ENCODE results near the gene ANKS1B. TPM values are rescaled to one million over a fixed set of nuclear protein-coding genes. Genes with fewer than 3 reads are reported as not detected.

The ANKS1B gene
- total RNA-seq, 1 experiment from 2014 or later = 9.7 TPM

DNA sequence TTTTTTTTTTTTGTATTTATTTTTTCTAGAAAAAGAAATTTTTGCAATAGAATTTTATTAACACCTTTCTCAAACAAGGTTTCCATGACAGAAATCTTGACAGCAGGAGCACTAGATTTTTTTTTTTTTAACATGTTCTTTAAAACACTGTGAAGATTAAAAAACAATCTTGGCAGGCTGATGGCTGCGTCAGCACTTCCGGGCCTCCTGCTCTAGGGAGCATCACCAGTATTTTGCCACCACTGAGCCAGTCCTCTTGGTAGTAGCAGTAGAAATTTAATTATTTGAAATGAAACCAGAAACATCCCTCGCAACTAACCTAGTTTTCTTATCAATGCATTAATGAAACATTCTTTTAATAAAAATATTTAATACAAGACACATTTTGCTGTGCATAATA is 1240.1 kb downstream of the ANKS1B start:
- Histone ChIP-seq H3K4me3 (ENCODE audit: low read depth in 2 of 2, low read length in 2 of 2) (no peak overlapping the region), H3K27ac (ENCODE audit: low read length) (no peak overlapping the region), H3K36me3 (ENCODE audit: control insufficient read depth, insufficient read depth, low read length) (no peaks in the 10 kb centered on the region), H3K4me1 (ENCODE audit: control insufficient read depth, insufficient read depth, low read length) (no peaks in the 10 kb centered on the region), H3K9me3 (ENCODE audit: control insufficient read depth, insufficient read depth, low read depth, low read length) (no peaks in the 10 kb centered on the region), H3K27me3 (ENCODE audit: control insufficient read depth, insufficient read depth, low read length) (no peaks in the 10 kb centered on the region)
- no TSS peak for BruUV-seq (replicated peaks)
- intact Hi-C loops (cut with micrococcal nuclease; ENCODE audit: unreplicated experiment) (no loop called here), in situ Hi-C loops (cut with HindIII; ENCODE audit: low pct_unique_long_range_greater_than_20kb, low sequenced_read_pairs) (no loop called here)
- DNase-seq (ENCODE audit: low read depth, low spot score) = no peak
- TF ChIP-seq TCF7L2 (IDR thresholded peaks at IDR 0.05; ENCODE audit: low read depth, low read length) (no peak), SIN3A (IDR thresholded peaks at IDR 0.05; ENCODE audit: borderline replicate concordance, insufficient read depth, low read depth, low read length) (no peak), POLR2AphosphoS5 (IDR thresholded peaks at IDR 0.05; ENCODE audit: low read depth, low read length) (no peak)
- TF ChIP-seq, protein P1, sequence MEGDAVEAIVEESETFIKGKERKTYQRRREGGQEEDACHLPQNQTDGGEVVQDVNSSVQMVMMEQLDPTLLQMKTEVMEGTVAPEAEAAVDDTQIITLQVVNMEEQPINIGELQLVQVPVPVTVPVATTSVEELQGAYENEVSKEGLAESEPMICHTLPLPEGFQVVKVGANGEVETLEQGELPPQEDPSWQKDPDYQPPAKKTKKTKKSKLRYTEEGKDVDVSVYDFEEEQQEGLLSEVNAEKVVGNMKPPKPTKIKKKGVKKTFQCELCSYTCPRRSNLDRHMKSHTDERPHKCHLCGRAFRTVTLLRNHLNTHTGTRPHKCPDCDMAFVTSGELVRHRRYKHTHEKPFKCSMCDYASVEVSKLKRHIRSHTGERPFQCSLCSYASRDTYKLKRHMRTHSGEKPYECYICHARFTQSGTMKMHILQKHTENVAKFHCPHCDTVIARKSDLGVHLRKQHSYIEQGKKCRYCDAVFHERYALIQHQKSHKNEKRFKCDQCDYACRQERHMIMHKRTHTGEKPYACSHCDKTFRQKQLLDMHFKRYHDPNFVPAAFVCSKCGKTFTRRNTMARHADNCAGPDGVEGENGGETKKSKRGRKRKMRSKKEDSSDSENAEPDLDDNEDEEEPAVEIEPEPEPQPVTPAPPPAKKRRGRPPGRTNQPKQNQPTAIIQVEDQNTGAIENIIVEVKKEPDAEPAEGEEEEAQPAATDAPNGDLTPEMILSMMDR (IDR thresholded peaks at IDR 0.05) = no peak
- TF ChIP-seq, protein P2, sequence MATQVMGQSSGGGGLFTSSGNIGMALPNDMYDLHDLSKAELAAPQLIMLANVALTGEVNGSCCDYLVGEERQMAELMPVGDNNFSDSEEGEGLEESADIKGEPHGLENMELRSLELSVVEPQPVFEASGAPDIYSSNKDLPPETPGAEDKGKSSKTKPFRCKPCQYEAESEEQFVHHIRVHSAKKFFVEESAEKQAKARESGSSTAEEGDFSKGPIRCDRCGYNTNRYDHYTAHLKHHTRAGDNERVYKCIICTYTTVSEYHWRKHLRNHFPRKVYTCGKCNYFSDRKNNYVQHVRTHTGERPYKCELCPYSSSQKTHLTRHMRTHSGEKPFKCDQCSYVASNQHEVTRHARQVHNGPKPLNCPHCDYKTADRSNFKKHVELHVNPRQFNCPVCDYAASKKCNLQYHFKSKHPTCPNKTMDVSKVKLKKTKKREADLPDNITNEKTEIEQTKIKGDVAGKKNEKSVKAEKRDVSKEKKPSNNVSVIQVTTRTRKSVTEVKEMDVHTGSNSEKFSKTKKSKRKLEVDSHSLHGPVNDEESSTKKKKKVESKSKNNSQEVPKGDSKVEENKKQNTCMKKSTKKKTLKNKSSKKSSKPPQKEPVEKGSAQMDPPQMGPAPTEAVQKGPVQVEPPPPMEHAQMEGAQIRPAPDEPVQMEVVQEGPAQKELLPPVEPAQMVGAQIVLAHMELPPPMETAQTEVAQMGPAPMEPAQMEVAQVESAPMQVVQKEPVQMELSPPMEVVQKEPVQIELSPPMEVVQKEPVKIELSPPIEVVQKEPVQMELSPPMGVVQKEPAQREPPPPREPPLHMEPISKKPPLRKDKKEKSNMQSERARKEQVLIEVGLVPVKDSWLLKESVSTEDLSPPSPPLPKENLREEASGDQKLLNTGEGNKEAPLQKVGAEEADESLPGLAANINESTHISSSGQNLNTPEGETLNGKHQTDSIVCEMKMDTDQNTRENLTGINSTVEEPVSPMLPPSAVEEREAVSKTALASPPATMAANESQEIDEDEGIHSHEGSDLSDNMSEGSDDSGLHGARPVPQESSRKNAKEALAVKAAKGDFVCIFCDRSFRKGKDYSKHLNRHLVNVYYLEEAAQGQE (IDR thresholded peaks at IDR 0.05; ENCODE audit: insufficient read depth in 1 of 2, low read depth in 2 of 2, low read length in 1 of 2) = no peak
- ChIA-PET CTCF (no interaction called here), POLR2A (no interaction called here)
- no peak for ATAC-seq

DNA sequence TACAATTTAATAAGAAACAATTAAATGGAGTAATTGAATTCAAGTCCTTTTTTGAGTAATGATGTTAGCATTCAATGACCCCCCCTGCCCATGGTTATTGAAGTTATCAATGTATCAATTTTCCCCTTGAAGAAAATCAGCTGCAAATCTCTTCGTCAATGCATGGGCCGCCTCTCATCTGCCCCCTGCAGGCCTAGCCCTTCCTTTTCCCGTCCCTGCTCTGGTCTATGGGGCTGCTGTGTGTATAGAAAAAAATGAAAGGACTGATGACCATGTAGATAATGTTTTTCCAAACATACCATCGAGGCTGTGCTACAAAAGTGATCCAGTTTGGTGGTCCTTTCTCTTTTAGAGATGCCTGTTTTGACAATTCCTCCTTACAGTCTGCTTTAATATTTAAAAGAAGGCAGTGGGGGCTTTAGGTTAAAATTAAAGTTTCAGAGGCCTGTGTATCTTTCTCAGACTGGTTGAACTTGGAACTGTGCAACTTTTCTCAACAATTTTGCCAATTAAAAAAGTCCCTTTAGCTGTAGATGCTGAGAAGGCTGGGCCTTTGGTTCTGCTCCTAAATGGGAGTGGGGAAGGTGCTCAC is 1241.3 kb downstream of the ANKS1B start:
- Histone ChIP-seq H3K4me3 (ENCODE audit: low read depth in 2 of 2, low read length in 2 of 2) (no peak overlapping the region), H3K9me3 (ENCODE audit: control insufficient read depth, insufficient read depth, low read depth, low read length) (no peaks in the 10 kb centered on the region), H3K27me3 (ENCODE audit: control insufficient read depth, insufficient read depth, low read length) (no peaks in the 10 kb centered on the region), H3K4me1 (ENCODE audit: control insufficient read depth, insufficient read depth, low read length) (no peaks in the 10 kb centered on the region), H3K36me3 (ENCODE audit: control insufficient read depth, insufficient read depth, low read length) (no peaks in the 10 kb centered on the region), H3K27ac (ENCODE audit: low read length) (no peak overlapping the region)
- no TSS peak for BruUV-seq (replicated peaks)
- ATAC-seq (peak; percentile 74; the same call in 1 of the 2 replicates), DNase-seq (ENCODE audit: low read depth, low spot score) (no peak)
- ChIA-PET CTCF (no interaction called here), POLR2A (interaction anchor here (0.5 kb wide), 1 partner anchor 8 kb away, joined by 3 read pairs; no protein-coding TSS in a partner anchor)
- TF ChIP-seq, protein P2 (IDR thresholded peaks at IDR 0.05; ENCODE audit: insufficient read depth in 1 of 2, low read depth in 2 of 2, low read length in 1 of 2) = no peak
- TF ChIP-seq, protein P1 (IDR thresholded peaks at IDR 0.05) = peak; percentile 82
- intact Hi-C loops (cut with micrococcal nuclease; ENCODE audit: unreplicated experiment) (no loop called here), in situ Hi-C loops (cut with HindIII; ENCODE audit: low pct_unique_long_range_greater_than_20kb, low sequenced_read_pairs) (no loop called here)
